Measurements from ENCODE around the gene EME1.
A peak's percentile ranks its signal among the peaks of the same experiment; 100 is the strongest.
"Not testable (repeated sequence)": the region's sequence is repeated elsewhere in the genome, so short reads cannot be mapped to it uniquely, and the experiment has no call there.

The EME1 gene

DNA sequence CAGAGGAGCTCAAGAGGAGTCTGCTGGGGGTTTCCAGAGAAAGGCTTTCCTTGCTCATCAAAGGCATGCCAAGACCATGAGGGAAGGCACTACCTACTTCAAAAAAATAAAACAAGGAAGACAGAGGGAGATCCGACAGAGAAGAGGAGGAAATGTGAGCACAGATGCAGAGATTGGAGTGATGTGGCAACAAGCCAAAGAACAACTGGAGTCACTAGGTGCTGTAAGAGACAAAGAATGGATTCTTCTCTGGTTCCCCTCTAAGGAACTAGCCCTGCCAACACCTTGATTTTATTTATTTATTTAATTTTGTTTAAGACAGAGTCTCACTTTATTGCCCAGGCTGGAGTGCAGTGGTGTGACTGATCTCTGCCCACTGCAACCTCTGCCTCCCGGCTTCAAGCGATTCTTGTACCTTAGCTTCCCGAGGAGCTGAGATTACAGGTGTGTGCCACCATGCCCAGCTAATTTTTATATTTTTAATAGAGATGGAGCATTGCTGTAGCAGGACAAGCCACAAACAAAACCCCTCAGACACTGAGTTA, 39.2 kb downstream of the EME1 start:
- DNase-seq = no peak
- Mint-ChIP-seq H3K36me3 (ENCODE audit: low read depth) (no peaks in the 10 kb centered on the region), H3K27me3 (no peaks in the 10 kb centered on the region), H3K4me3 (no peak overlapping the region), H3K4me1 (ENCODE audit: low read depth) (no peaks in the 10 kb centered on the region), H3K27ac (no peak overlapping the region), H3K9me3 (no peaks in the 10 kb centered on the region)

DNA sequence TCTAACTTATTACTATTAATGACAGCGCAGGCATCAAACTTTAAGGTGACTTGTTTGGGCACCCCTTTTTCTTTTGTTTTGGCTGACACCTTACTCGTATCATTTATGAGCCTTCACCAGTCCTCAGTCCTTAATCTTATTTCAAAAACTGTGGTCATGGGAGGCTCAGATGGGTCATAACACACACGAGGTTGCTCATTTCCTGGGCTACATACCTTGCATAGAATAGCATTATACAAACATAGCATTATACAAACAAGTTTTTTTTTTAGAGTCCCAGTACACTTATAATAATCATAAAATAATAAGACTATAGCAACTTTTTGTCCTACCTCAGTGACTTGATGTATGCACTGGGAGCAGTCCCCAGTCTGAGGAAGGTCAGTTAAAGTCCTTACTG, 41.8 kb downstream of the EME1 start:
- Mint-ChIP-seq H3K9me3 (peaks cover 5% of the 10 kb centered on the region), H3K4me3 (no peak overlapping the region), H3K36me3 (ENCODE audit: low read depth) (no peaks in the 10 kb centered on the region), H3K4me1 (ENCODE audit: low read depth) (no peaks in the 10 kb centered on the region), H3K27me3 (no peaks in the 10 kb centered on the region), H3K27ac (no peak overlapping the region)
- no peak for DNase-seq

GRCh38 chr17:50419577-50419976, 46.5 kb downstream of the EME1 start:
- H3K27ac Mint-ChIP-seq; DNase-seq; H3K27me3 Mint-ChIP-seq; H3K4me3 Mint-ChIP-seq; H3K36me3 Mint-ChIP-seq (ENCODE audit: low read depth); H3K9me3 Mint-ChIP-seq: not testable (repeated sequence)
- H3K4me1 Mint-ChIP-seq (ENCODE audit: low read depth) = peaks cover 15% of the 10 kb centered on the region

DNA sequence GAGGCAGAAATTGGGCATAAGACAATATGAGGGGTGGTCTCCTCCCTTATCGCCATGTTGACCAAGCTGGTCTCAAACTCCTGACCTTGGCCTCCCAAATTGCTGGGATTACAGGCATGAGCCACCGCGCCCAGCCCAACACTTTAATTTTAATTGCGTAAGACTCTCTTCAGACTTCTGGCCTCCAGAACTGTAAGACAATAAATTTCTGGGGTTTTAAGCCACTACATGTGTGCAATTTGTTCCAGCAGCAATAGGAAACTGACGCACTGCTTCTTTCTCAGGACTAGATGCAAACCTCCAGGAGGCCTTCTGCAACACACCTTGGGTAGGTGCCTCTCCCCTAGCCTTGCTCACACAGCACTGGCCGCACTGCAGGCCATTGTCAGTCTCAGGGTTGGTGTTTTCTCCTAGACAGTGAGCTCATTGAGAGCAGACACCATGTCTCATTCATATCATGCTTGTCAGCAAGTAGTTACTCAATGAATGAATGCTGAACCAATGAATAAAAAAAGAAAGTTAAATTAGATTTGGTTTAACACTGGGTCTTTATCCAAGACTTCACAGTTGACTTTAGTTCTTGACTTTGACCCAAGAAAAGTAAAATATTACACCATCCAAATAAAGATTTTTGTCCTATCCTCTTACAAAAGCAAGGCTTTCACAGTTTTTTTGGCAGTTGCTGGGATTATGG, 47.5 kb downstream of the EME1 start:
- no peaks in the 10 kb centered on the region for H3K36me3 Mint-ChIP-seq (ENCODE audit: low read depth)
- no peaks in the 10 kb centered on the region for H3K27me3 Mint-ChIP-seq
- peak overlapping the region; percentile 88 for H3K27ac Mint-ChIP-seq
- H3K4me3 Mint-ChIP-seq = peak overlapping the region; percentile 66
- peaks cover 5% of the 10 kb centered on the region for H3K9me3 Mint-ChIP-seq
- peaks cover 20% of the 10 kb centered on the region for H3K4me1 Mint-ChIP-seq (ENCODE audit: low read depth)
- no peak for DNase-seq

DNA sequence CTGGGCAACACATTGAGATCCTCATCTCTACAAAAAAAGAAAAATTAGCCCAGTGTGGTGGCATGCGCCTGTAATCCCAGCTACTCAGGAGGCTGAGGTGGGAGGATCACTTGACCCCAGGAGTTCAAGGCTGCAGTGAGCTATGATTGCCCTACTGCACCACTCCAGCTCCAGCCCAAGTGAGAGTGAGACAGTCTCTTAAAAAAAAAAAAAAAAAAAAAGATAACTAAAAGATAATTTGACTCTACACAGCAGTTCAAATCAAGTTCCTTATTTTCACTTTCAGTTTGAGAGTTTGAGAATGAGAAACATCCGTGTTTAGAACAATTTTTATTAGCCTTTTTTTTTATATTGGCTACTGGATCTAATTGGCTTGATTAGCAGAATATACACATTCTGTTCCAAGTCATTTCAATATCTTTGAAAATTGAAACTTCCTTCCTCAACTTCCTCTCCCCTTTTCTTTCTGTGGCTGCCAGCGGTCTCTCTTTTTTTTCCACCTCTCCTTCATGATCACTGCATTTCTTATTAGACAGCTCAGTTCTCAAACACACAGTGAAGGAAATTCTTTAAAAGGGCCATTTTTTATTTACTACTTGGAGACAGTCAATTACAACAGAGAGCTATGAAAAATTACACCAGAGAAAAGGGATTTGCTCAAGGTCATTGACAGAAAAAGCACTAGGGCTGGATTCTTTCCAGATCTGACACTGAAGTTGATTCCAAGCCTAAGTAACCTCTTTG, 48.5 kb downstream of the EME1 start:
- H3K36me3 Mint-ChIP-seq (ENCODE audit: low read depth) = no peaks in the 10 kb centered on the region
- no peaks in the 10 kb centered on the region for H3K27me3 Mint-ChIP-seq
- peaks cover 23% of the 10 kb centered on the region for H3K4me1 Mint-ChIP-seq (ENCODE audit: low read depth)
- DNase-seq = no peak
- H3K27ac Mint-ChIP-seq = peak overlapping the region; percentile 88
- H3K4me3 Mint-ChIP-seq = peak overlapping the region; percentile 66
- peaks cover 5% of the 10 kb centered on the region for H3K9me3 Mint-ChIP-seq

GRCh38 chr17:50422738-50423137, 49.7 kb downstream of the EME1 start:
- H3K27ac Mint-ChIP-seq = no peak overlapping the region
- no peak overlapping the region for H3K4me3 Mint-ChIP-seq
- DNase-seq = no peak
- H3K4me1 Mint-ChIP-seq (ENCODE audit: low read depth) = peaks cover 36% of the 10 kb centered on the region
- H3K27me3 Mint-ChIP-seq = no peaks in the 10 kb centered on the region
- H3K36me3 Mint-ChIP-seq (ENCODE audit: low read depth) = no peaks in the 10 kb centered on the region
- peaks cover 5% of the 10 kb centered on the region for H3K9me3 Mint-ChIP-seq

DNA sequence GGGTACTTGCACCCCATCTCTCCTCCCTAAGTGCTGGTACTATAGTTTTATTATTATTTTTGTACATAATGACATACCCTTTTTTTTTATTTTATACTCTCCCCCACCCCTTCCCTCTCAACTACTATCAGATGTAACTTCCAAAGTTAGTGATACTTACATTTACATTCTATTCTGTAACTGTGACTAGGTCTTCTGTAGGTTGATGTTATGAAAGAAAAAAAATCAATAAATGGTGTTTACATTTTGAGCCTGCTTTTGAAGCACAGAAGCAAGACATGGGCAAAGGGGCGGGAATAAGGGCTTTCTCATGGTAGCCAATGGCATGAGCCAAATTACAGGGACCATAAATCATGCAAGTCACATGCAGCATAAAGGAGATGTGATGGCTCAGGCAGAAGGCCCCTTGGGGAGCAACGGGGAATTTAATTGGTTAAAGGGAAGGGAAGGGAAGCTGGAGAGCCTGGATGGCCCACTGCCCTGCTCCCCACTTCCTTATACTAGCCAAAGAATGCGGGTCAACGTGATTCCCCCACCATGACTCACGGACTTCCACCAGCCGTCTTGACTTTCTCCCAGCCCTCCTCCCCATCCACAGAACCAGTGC, 50.6 kb downstream of the EME1 start:
- no peaks in the 10 kb centered on the region for H3K27me3 Mint-ChIP-seq
- H3K36me3 Mint-ChIP-seq (ENCODE audit: low read depth) = no peaks in the 10 kb centered on the region
- no peak overlapping the region for H3K4me3 Mint-ChIP-seq
- peaks cover 5% of the 10 kb centered on the region for H3K9me3 Mint-ChIP-seq
- H3K4me1 Mint-ChIP-seq (ENCODE audit: low read depth) = peaks cover 38% of the 10 kb centered on the region
- H3K27ac Mint-ChIP-seq = no peak overlapping the region
- no peak for DNase-seq

- H3K4me1 Mint-ChIP-seq (ENCODE audit: low read depth) = peaks cover 39% of the 10 kb centered on the region
- DNase-seq = no peak
- H3K4me3 Mint-ChIP-seq = no peak overlapping the region
- no peaks in the 10 kb centered on the region for H3K9me3 Mint-ChIP-seq
- H3K27ac Mint-ChIP-seq = no peak overlapping the region
- H3K27me3 Mint-ChIP-seq = no peaks in the 10 kb centered on the region
- no peaks in the 10 kb centered on the region for H3K36me3 Mint-ChIP-seq (ENCODE audit: low read depth)
Observed at GRCh38 chr17:50424246-50424995, 51.4 kb downstream of the EME1 start.

DNA sequence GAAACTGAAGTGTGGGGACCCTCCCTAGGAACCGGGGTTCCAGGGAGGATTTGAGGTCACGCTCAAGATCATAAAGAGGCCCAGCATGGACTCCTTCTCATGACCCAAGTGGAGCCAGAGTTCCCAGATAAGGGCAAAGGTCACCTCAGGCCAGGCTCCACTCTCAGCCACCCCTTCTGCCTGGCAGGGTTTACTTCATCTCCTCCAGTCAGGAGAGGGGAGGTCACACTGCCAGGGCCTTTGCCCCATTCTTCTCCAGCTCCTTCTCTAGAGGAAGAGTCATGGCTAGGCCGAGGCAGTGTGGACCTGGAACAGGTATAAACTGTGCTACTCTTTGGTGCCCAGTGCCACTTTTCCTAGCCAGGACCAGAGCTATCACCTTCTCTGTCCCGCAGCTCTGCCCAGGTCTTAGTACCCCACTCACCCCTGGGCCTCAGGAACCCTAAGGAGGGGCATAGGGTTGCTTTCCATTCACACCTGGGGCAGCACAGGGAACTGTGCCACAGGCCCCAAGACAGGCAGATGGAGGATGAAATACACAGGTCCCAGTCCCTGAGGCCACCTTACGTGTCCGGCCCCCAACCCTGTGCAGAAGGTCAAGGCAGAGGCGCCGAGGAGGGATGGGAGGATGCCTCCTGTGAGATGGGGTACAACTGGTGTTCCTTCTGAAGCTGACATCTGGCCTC, 52.1 kb downstream of the EME1 start:
- H3K27ac Mint-ChIP-seq = no peak overlapping the region
- peak overlapping the region; percentile 76 for H3K4me3 Mint-ChIP-seq
- DNase-seq = no peak
- no peaks in the 10 kb centered on the region for H3K27me3 Mint-ChIP-seq
- H3K36me3 Mint-ChIP-seq (ENCODE audit: low read depth) = no peaks in the 10 kb centered on the region
- H3K4me1 Mint-ChIP-seq (ENCODE audit: low read depth) = peaks cover 39% of the 10 kb centered on the region
- no peaks in the 10 kb centered on the region for H3K9me3 Mint-ChIP-seq

DNA sequence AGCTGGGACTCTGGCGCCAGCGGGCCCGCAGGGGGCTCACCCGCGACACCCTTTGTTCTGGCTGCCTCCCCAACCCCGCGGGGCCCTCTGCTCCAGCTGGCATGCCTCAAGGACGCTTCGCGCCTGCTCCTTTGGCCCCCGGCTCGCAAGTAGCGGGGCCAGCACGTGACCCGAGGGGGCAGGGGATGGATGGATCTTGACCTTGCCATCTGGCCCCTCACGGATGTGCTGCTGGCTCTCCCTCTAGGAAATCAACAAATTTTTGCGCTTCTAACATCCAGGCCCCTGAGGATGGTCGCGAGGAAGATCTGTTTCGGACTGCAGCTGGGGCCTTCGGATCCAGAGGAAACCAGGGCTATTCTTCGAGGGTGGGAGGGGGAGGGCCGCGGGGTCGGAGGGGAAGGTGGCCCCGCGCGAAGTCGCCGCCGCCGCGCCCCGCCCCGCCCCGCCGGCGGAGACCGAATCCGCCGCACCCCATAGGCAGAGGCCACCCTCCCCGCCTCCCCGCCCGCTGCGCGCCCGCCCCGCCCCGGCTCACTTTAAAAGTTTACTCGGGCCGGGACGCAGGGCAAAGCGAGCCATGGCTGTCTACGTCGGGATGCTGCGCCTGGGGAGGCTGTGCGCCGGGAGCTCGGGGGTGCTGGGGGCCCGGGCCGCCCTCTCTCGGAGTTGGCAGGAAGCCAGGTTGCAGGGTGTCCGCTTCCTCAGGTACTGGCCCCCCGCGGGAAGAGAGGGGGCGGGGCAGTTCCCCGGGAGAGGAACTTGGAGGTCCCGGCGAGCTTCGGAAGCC, 52.8 kb downstream of the EME1 start, which contains the start of gene ACSF2:
Gene ACSF2, plus strand, starts transcription at position 537 of the 790 bp plus-strand sequence. Its CDS starts 44 bp downstream, at position 581.
- no peaks in the 10 kb centered on the region for H3K27me3 Mint-ChIP-seq
- H3K4me3 Mint-ChIP-seq = peak within 1 kb of the TSS; percentile 80
- peaks cover 34% of the 10 kb centered on the region for H3K4me1 Mint-ChIP-seq (ENCODE audit: low read depth)
- H3K36me3 Mint-ChIP-seq (ENCODE audit: low read depth) = no peaks in the 10 kb centered on the region
- H3K27ac Mint-ChIP-seq = peak within 1 kb of the TSS; percentile 83
- H3K9me3 Mint-ChIP-seq = no peaks in the 10 kb centered on the region
- DNase-seq = peak; percentile 82

DNA sequence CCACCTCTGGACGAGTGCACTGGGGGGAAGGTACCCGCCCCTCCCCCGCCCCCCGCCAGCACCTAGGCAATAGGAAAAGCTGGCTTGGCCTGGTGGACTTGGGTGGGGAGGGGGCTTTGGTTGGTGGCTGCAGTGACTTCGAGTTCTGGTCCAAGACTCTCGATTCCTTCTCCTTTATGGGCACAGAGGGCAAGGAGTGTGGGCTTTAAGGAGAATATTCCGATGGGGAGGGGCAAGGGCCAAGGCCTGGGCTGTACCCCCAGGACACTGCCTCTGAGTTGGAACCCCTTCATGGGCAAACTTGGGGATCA, 53.4 kb downstream of the EME1 start:
- no peaks in the 10 kb centered on the region for H3K36me3 Mint-ChIP-seq (ENCODE audit: low read depth)
- H3K4me3 Mint-ChIP-seq = peak overlapping the region; percentile 80
- H3K4me1 Mint-ChIP-seq (ENCODE audit: low read depth) = peaks cover 29% of the 10 kb centered on the region
- no peak for DNase-seq
- H3K27me3 Mint-ChIP-seq = no peaks in the 10 kb centered on the region
- H3K9me3 Mint-ChIP-seq = no peaks in the 10 kb centered on the region
- peak overlapping the region; percentile 78 for H3K27ac Mint-ChIP-seq

- Mint-ChIP-seq H3K9me3 (no peaks in the 10 kb centered on the region), H3K27ac (peak overlapping the region; percentile 78), H3K4me3 (peak overlapping the region; percentile 80), H3K36me3 (ENCODE audit: low read depth) (no peaks in the 10 kb centered on the region), H3K4me1 (ENCODE audit: low read depth) (peaks cover 24% of the 10 kb centered on the region), H3K27me3 (no peaks in the 10 kb centered on the region)
- peak; percentile 46 for DNase-seq
Observed at GRCh38 chr17:50426814-50427787, 54.1 kb downstream of the EME1 start.

All from activated T-cell treated with anti-CD3 and anti-CD28 coated beads, Interleukin-2, amount 50 U/mL, for 24 hours (primary cell).